Urinary bladder (tissue), 4 donors: ENCODE results near the gene DNAH8. TPM values are rescaled to one million over a fixed set of nuclear protein-coding genes. Genes with fewer than 3 reads are reported as not detected.

Source experiments
- DNase-seq: peaks from one replicate; pipeline ENCODE4 v3.0.0-alpha.2; 2015; ENCODE audit errors: extremely low spot score
- H3K27ac ChIP-seq: one replicate; pipeline ENCODE4 v1.5.1; 2013; ENCODE audit warnings: low read depth, mild to moderate bottlenecking, moderate library complexity
- H3K36me3 ChIP-seq: one replicate; pipeline ENCODE4 v1.6.1; 2013; ENCODE audit warnings: mild to moderate bottlenecking, moderate library complexity; ENCODE audit not compliant: insufficient read depth
- H3K4me1 ChIP-seq: one replicate; pipeline ENCODE4 v1.6.1; 2013; ENCODE audit warnings: mild to moderate bottlenecking, moderate library complexity; ENCODE audit not compliant: insufficient read depth
- H3K4me3 ChIP-seq: one replicate; pipeline ENCODE4 v1.5.1; 2013; ENCODE audit warnings: low read depth, low read length
- WGBS: extraction: QIAGEN DNeasy Blood & Tissue Kit; methylation state at CpG from one replicate; pipeline ENCODE4 v1.1.7; 2013; 5-methylcytosine and 5-hydroxymethylcytosine counted together
- polyA plus RNA-seq: library from polyadenylated mRNA; stranded (reverse); fragments of 200-250 nt; gene quantifications from one replicate; pipeline ENCODE4 v1.2.3, GENCODE V29; 2013
- total RNA-seq: library from RNA; depleted of rRNA; stranded (reverse); fragments of >200 nt; gene quantifications from one replicate; pipeline ENCODE4 v1.2.3, GENCODE V29; 2014
- donor health status: healthy with polysubstance abuse.
- donor health status: healthy.

The DNAH8 gene
- total and polyA plus RNA-seq, 2 donors: 0.01 to 1.5 TPM

- H3K4me3 ChIP-seq: no peak overlapping the region
- WGBS: 27% methylated on average over 2 of the region's 2 CpGs
- H3K36me3 ChIP-seq: no peaks in the 10 kb centered on the region
- DNase-seq: no peak
- H3K27ac ChIP-seq: no peak overlapping the region
- no peaks in the 10 kb centered on the region for H3K4me1 ChIP-seq
Observed at GRCh38 chr6:38708496-38708895, 6.6 kb upstream of the DNAH8 start.

GRCh38 chr6:38713812-38714211, 1.3 kb upstream of the DNAH8 start:
- Histone ChIP-seq H3K27ac (no peak overlapping the region), H3K36me3 (no peaks in the 10 kb centered on the region), H3K4me3 (no peak overlapping the region), H3K4me1 (no peaks in the 10 kb centered on the region)
- DNase-seq: no peak
- 62% methylated on average over 6 of the region's 6 CpGs for WGBS

GRCh38 chr6:38714239-38715015, 684 bp upstream of the DNAH8 start:
- no peak overlapping the region for H3K4me3 ChIP-seq
- WGBS: 33% methylated on average over 4 of the region's 4 CpGs

GRCh38 chr6:38716825-38717224, 1.7 kb downstream of the DNAH8 start:
- no peaks in the 10 kb centered on the region for H3K36me3 ChIP-seq
- no peak overlapping the region for H3K27ac ChIP-seq
- DNase-seq: no peak
- 98% methylated on average over 2 of the region's 2 CpGs for WGBS
- H3K4me1 ChIP-seq: no peaks in the 10 kb centered on the region
- no peak overlapping the region for H3K4me3 ChIP-seq

More at GRCh38 chr6:38714239-38715015, 684 bp upstream of the DNAH8 start:
- Histone ChIP-seq H3K27ac (no peak overlapping the region), H3K36me3 (no peaks in the 10 kb centered on the region), H3K4me1 (no peaks in the 10 kb centered on the region)
- DNase-seq: no peak

- H3K4me1 ChIP-seq: no peaks in the 10 kb centered on the region
- H3K36me3 ChIP-seq: no peaks in the 10 kb centered on the region
- 88% methylated on average over 1 of the region's 1 CpG for WGBS
- H3K4me3 ChIP-seq: no peak overlapping the region
- H3K27ac ChIP-seq: no peak overlapping the region
- DNase-seq: no peak
Observed at GRCh38 chr6:38719358-38719757, 4.2 kb downstream of the DNAH8 start.

- DNase-seq: no peak
- WGBS: 8% methylated on average over 2 of the region's 2 CpGs
- H3K36me3 ChIP-seq: no peaks in the 10 kb centered on the region
- H3K4me3 ChIP-seq: no peak overlapping the region
- no peak overlapping the region for H3K27ac ChIP-seq
- H3K4me1 ChIP-seq: no peaks in the 10 kb centered on the region
Observed at GRCh38 chr6:38720295-38720694, 5.2 kb downstream of the DNAH8 start.

GRCh38 chr6:38722038-38722437, 6.9 kb downstream of the DNAH8 start:
- DNase-seq: no peak
- Histone ChIP-seq H3K4me3 (no peak overlapping the region), H3K4me1 (no peaks in the 10 kb centered on the region), H3K27ac (no peak overlapping the region), H3K36me3 (no peaks in the 10 kb centered on the region)
- WGBS: 80% methylated on average over 3 of the region's 3 CpGs

- Histone ChIP-seq H3K4me1 (no peaks in the 10 kb centered on the region), H3K27ac (no peak overlapping the region), H3K36me3 (no peaks in the 10 kb centered on the region), H3K4me3 (no peak overlapping the region)
- WGBS: 93% methylated on average over 26 of the region's 26 CpGs
- no peak for DNase-seq
Observed at GRCh38 chr6:38722727-38723334, 7.7 kb downstream of the DNAH8 start.

- WGBS: 99% methylated on average over 5 of the region's 5 CpGs
- H3K36me3 ChIP-seq: no peaks in the 10 kb centered on the region
- DNase-seq: no peak
- H3K4me3 ChIP-seq: no peak overlapping the region
- no peak overlapping the region for H3K27ac ChIP-seq
- no peaks in the 10 kb centered on the region for H3K4me1 ChIP-seq
Observed at GRCh38 chr6:38723783-38724182, 8.7 kb downstream of the DNAH8 start.

GRCh38 chr6:38724343-38724742, 9.2 kb downstream of the DNAH8 start:
- H3K4me3 ChIP-seq: no peak overlapping the region
- no peak overlapping the region for H3K27ac ChIP-seq
- no peaks in the 10 kb centered on the region for H3K36me3 ChIP-seq
- 73% methylated on average over 5 of the region's 5 CpGs for WGBS
- no peak for DNase-seq
- H3K4me1 ChIP-seq: no peaks in the 10 kb centered on the region

- WGBS: 77% methylated on average over 4 of the region's 4 CpGs
- no peaks in the 10 kb centered on the region for H3K36me3 ChIP-seq
- H3K4me1 ChIP-seq: no peaks in the 10 kb centered on the region
- DNase-seq: no peak
- no peak overlapping the region for H3K4me3 ChIP-seq
- no peak overlapping the region for H3K27ac ChIP-seq
Observed at GRCh38 chr6:38725414-38726183, 10.5 kb downstream of the DNAH8 start.

- H3K36me3 ChIP-seq: no peaks in the 10 kb centered on the region
- no peak overlapping the region for H3K4me3 ChIP-seq
- no peaks in the 10 kb centered on the region for H3K4me1 ChIP-seq
- H3K27ac ChIP-seq: no peak overlapping the region
- 95% methylated on average over 1 of the region's 1 CpG for WGBS
- no peak for DNase-seq
Observed at GRCh38 chr6:38728203-38728602, 13.1 kb downstream of the DNAH8 start.

- peak; percentile 62 for DNase-seq
- H3K27ac ChIP-seq: no peak overlapping the region
- H3K4me1 ChIP-seq: no peaks in the 10 kb centered on the region
- 26% methylated on average over 4 of the region's 4 CpGs for WGBS
- no peaks in the 10 kb centered on the region for H3K36me3 ChIP-seq
- H3K4me3 ChIP-seq: no peak overlapping the region
Observed at GRCh38 chr6:38730140-38730862, 15.2 kb downstream of the DNAH8 start.
